Prostate gland (tissue), 2 donors: ENCODE results near the gene RNF123.

Experiments
- POLR2A ChIP-seq: fragments of 450-650 bp; IDR thresholded peaks from one replicate; pipeline ENCODE4 v1.6.1; 2016; ENCODE audit warnings: antibody characterized with exemption, mild to moderate bottlenecking
- POLR2AphosphoS5 ChIP-seq: sonication (generic); formaldehyde crosslinking; IDR thresholded peaks from one replicate; pipeline ENCODE4 v1.6.1; 2017; ENCODE audit warnings: antibody characterized with exemption
- TF ChIP-seq, protein P1 (sequence below), 4 experiments: fragments of 200-600 bp in 2 of 4; fragments of 450-650 bp in 2 of 4; sonication (generic) in 2 of 4; IDR thresholded peaks; 1 replicate in 3 of 4; 2 replicates in 1 of 4; pipeline ENCODE4 v1.5.1; 2016 to 2019; ENCODE audit warnings: antibody characterized with exemption in 4 of 4, mild to moderate bottlenecking in 2 of 4, moderate library complexity in 2 of 4

DNA sequence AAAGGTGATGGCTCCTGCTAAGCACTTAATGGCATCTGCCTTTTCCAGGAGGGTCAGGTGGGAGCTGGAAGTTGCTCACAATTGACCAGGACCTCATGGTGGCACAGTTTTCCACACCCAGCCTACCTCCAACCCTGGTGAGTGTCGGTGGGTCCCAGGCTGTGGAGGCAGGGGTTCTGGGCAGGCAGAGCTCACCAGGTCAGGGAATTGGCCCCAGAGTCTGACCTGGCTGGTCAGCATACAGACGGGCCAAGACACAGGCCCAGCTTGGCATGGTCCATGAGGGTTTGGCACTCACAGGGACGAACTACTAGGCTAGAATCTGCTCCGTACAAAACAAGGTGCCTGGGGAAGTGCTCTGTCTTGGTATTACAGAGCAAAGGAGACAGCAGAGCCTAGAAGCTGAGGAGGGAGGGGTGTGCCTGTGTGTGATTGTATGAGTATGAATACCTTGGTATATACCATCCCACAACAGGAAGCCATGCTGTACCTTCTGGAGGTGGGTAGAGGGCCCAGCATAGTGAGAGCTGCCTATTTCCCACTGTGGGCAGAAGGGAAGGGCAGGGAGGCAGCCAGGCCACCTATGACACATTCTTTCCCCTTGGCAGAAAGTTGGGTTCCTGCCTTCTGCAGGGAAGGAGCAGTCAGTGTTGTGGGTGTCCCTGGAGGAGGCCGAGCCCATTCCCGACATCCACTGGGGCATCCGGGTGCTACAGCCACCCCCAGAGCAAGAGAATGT, 8.7 kb upstream of the RNF123 start:
- TF ChIP-seq, protein P1, sequence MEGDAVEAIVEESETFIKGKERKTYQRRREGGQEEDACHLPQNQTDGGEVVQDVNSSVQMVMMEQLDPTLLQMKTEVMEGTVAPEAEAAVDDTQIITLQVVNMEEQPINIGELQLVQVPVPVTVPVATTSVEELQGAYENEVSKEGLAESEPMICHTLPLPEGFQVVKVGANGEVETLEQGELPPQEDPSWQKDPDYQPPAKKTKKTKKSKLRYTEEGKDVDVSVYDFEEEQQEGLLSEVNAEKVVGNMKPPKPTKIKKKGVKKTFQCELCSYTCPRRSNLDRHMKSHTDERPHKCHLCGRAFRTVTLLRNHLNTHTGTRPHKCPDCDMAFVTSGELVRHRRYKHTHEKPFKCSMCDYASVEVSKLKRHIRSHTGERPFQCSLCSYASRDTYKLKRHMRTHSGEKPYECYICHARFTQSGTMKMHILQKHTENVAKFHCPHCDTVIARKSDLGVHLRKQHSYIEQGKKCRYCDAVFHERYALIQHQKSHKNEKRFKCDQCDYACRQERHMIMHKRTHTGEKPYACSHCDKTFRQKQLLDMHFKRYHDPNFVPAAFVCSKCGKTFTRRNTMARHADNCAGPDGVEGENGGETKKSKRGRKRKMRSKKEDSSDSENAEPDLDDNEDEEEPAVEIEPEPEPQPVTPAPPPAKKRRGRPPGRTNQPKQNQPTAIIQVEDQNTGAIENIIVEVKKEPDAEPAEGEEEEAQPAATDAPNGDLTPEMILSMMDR (IDR thresholded peaks at IDR 0.05) = no peak
- TF ChIP-seq POLR2A = no peak
- no peak for TF ChIP-seq POLR2AphosphoS5
